Fibroblast of skin of right biceps (primary cell): ENCODE results near the gene LHFPL5.
A peak's percentile ranks its signal among the peaks of the same experiment; 100 is the strongest.

ENCODE experiments used
- DNase-seq: peaks from one replicate; pipeline ENCODE4 v3.0.0-alpha.2; 2013

LHFPL5 gene

GRCh38 chr6:35794536-35795452, 10.4 kb upstream of the LHFPL5 start:
- DNase-seq, result no peak

- no peak for DNase-seq
These were observed 9.6 kb upstream of the LHFPL5 start for GRCh38 chr6:35795453-35796071.

GRCh38 chr6:35796236-35796635, 8.9 kb upstream of the LHFPL5 start:
- no peak for DNase-seq

GRCh38 chr6:35797837-35798526, 7.2 kb upstream of the LHFPL5 start:
- DNase-seq, result no peak

GRCh38 chr6:35798706-35799105, 6.4 kb upstream of the LHFPL5 start:
- no peak for DNase-seq

- no peak for DNase-seq
These were observed 4.0 kb upstream of the LHFPL5 start for GRCh38 chr6:35801148-35801547.

- DNase-seq, result no peak
These were observed 3.5 kb downstream of the LHFPL5 start for GRCh38 chr6:35808688-35809087.

GRCh38 chr6:35809809-35810208, 4.7 kb downstream of the LHFPL5 start:
- DNase-seq, result no peak

- DNase-seq, result peak; percentile 72
These were observed 6.0 kb downstream of the LHFPL5 start for GRCh38 chr6:35810971-35811698.

- no peak for DNase-seq
These were observed 6.5 kb downstream of the LHFPL5 start for GRCh38 chr6:35811699-35811995.

DNA sequence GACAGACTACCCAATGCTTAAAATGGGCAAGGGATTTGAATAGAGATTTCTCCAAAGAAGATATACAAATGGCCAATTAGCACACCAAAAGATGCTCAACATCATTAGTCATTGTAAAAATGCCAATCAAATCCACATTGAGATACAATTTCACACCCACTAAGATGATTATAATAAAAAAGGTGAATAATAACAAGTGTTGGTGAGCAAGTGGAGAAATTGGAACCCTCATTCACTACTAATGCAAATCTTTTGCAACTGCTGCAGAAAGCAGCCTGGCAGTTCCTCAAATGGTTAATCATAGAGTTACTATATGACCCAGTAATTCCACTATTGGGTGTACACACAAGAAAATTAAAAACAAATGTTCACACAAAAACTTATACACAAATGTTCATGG, 12.4 kb downstream of the LHFPL5 start:
- DNase-seq, result no peak

- no peak for DNase-seq
These were observed 18.4 kb downstream of the LHFPL5 start for GRCh38 chr6:35823601-35824000.

DNA sequence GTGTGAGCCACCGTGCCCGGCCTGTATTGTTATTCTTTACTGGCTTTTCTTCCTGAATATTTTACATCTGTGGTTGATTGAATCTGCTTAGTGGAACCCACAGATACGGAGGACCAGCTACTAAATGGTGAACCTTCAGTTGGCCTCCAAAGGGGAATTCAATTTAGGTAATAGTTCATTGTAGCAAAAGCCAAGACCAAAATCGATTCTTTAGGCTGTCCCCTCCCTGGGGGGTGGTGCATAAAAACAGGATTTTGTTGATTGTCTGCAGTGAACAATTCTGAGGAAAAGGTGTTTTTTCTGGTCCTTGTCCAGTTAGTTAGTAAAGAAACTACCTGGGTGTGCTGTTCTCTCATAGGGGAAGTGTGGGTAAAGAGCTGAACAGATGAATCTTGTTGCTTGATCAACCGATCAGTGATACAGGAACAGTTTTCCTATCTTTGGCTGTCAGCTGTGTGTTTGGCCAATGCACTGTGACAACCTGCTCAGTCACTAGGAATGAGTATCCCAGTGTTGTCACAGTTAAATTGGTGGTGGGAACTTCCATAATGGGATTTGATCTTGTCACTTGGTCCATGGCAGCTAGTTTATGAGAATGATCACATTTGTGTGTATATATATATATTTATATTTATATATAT, 19.5 kb downstream of the LHFPL5 start:
- no peak for DNase-seq

DNA sequence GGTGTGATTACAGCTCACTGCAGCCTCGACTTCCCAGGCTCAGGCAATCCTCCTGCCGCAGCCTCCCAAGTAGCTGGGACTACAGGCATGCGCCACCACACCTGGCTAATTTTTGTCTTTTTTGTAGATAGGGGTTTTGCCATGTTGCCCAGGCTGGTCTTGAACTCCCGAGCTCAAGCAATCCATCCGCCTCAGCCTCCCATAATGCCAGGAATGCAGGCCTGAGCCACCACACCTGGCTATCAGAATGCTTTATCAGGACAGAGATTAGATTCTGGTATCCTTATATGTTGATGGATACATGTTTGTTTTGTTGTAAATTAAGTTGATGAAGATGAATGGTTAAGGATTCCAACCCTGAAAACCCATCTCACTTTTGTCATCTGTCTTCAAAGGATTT, 24.2 kb downstream of the LHFPL5 start:
- no peak for DNase-seq

GRCh38 chr6:35831257-35832007, 26.3 kb downstream of the LHFPL5 start:
- no peak for DNase-seq

DNA sequence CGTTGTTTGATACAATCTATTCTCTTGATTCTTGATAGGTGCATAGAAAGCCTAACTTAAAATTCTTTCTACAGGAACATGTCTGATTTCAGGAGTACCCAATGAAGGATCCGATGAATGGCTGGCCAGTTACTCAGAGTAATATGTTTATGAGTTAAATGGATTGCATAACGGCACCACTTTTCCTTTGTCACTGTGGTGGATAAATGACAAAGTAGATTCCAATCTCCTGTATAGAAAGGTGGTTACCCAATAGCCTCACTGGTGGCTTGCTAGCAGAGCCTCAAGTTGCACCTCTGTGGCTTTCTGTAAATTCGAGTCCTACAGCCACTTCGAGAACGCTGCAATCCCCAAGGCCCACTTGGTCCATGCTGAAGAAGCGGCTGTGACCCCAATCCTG, 28.4 kb downstream of the LHFPL5 start:
- DNase-seq, result no peak

GRCh38 chr6:35839019-35839418, 33.9 kb downstream of the LHFPL5 start:
- no peak for DNase-seq

DNA sequence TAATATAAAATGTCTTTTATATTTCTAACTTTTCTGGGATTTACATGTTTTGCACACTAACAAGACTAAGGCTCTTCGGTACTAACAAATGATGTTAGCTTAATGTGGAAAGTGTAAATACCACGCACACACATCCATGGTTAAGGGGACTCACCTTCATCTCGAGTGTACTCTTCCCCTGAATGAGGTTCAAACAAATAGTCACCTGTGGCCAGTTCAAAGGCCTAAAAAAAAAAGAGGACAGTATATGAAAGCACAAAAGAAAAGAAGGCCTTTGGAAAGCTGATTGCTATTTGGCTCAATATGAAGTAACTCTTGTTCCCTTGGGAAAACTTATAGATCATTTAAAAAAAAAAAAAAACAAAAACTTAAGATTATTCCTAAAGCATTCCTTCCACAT, 37.2 kb downstream of the LHFPL5 start:
- DNase-seq, result no peak

DNA sequence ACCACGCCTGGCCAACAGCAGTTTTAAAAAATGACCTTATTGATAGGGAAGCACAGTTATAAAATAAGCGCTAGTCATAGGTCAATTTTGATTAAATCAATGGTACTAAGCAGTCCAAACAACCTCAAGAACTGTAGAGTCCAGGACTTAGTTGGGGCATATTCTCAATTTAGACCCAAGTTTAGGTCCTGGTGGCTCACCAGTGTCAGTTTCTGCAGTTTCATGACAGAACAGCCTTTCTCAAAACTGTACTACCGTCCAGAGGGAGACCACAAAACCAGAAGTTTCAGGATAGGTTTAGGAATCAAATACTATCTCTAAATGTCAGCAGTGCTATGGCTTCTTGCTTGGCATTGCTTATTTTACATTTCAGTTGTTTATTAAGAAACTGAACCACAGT, 39.1 kb downstream of the LHFPL5 start:
- no peak for DNase-seq

GRCh38 chr6:35850208-35850607, 45.1 kb downstream of the LHFPL5 start:
- no peak for DNase-seq

- DNase-seq, result no peak
These were observed 47.8 kb downstream of the LHFPL5 start for GRCh38 chr6:35852994-35853393.

DNA sequence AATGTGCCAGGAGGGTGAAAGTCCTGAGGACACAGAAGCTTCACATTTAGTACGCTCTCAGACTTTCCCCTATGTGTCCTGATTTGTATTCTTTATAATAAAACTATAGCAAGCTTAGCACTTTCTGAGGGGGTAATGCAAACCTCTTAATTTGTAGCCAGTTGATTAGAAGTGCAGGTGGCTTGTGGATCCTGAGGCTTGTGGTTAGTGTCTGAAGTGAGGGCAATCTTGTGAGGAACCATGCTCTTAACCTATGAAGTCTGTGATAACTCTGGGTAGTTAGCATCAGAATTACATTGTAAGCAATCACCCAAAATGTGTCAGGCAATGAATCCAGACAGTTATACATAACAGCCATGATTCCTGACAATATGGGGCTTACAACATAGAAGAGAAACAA, 51.1 kb downstream of the LHFPL5 start:
- DNase-seq, result no peak
